CD14-positive monocyte (primary cell): Measurements from ENCODE around the gene APC2. TPM values are rescaled to one million over a fixed set of nuclear protein-coding genes. Genes with fewer than 3 reads are reported as not detected.

Source experiments
- DNase-seq, 3 donors: peaks; one replicate each; pipeline ENCODE4 v3.0.0-alpha.2; 2011 to 2022
- H2AFZ ChIP-seq: 2 replicates; pipeline ENCODE4 v1.6.0; 2012; ENCODE audit warnings: mild to moderate bottlenecking, low read depth, low read length, inconsistent platforms; ENCODE audit not compliant: insufficient read depth, poor library complexity, severe bottlenecking
- H3K27ac ChIP-seq, 2 donors: 1 replicate in 1 of 2; 2 replicates in 1 of 2; pipeline ENCODE4 v1.5.1; 2012 to 2013; ENCODE audit warnings: low read length in 2 of 2, control low read depth in 1 of 2, inconsistent platforms in 1 of 2, low read depth in 1 of 2, mild to moderate bottlenecking in 1 of 2
- H3K27me3 ChIP-seq, 2 donors: one replicate each; pipeline versions ENCODE4 v1.6.0 to v1.6.1; 2011 to 2013; ENCODE audit warnings: low read length in 2 of 2; ENCODE audit not compliant: control insufficient read depth in 2 of 2, insufficient read depth in 2 of 2
- H3K36me3 ChIP-seq, 2 donors: replicated peaks in 1 of 2; 1 replicate in 1 of 2; 2 replicates in 1 of 2; pipeline versions ENCODE4 v1.5.1 to v1.6.1; 2012 to 2013; ENCODE audit warnings: low read length in 2 of 2, control low read depth in 1 of 2, inconsistent platforms in 1 of 2, mild to moderate bottlenecking in 1 of 2; ENCODE audit not compliant: insufficient read depth in 2 of 2, control insufficient read depth in 1 of 2
- H3K4me1 ChIP-seq, 2 donors: 1 replicate in 1 of 2; 2 replicates in 1 of 2; pipeline versions ENCODE4 v1.5.1 to v1.6.1; 2012 to 2013; ENCODE audit warnings: low read length in 2 of 2, control low read depth in 1 of 2, inconsistent platforms in 1 of 2, mild to moderate bottlenecking in 1 of 2, moderate library complexity in 1 of 2; ENCODE audit not compliant: insufficient read depth in 2 of 2, control insufficient read depth in 1 of 2
- H3K4me2 ChIP-seq: replicated peaks from 2 replicates; pipeline ENCODE3; 2012; ENCODE audit warnings: low read length, moderate library complexity, mild to moderate bottlenecking; ENCODE audit not compliant: poor library complexity, severe bottlenecking; ENCODE audit errors: extremely low read depth
- H3K4me3 ChIP-seq, 3 experiments: fragments of 200-600 bp in 1 of 3; sonication (generic) in 1 of 3; replicated peaks in 1 of 3; 1 replicate in 2 of 3; 2 replicates in 1 of 3; pipeline ENCODE4 v1.5.1; 2011 to 2013; ENCODE audit warnings: low read length in 3 of 3, mild to moderate bottlenecking in 3 of 3, control low read depth in 2 of 3, low read depth in 2 of 3, inconsistent platforms in 1 of 3, moderate library complexity in 1 of 3
- H3K79me2 ChIP-seq: 2 replicates; pipeline ENCODE4 v1.6.0; 2012; ENCODE audit warnings: mild to moderate bottlenecking, control low read depth, inconsistent platforms, low read length, moderate library complexity; ENCODE audit not compliant: insufficient read depth
- H3K9ac ChIP-seq: 2 replicates; pipeline ENCODE4 v1.6.0; 2017; ENCODE audit warnings: low read length, mild to moderate bottlenecking; ENCODE audit not compliant: insufficient read depth, poor library complexity, severe bottlenecking
- H3K9me3 ChIP-seq, 2 donors: replicated peaks in 1 of 2; 1 replicate in 1 of 2; 2 replicates in 1 of 2; pipeline versions ENCODE4 v1.5.1 to v1.6.1; 2012 to 2013; ENCODE audit warnings: low read length in 2 of 2, control low read depth in 1 of 2; ENCODE audit not compliant: control insufficient read depth in 1 of 2, insufficient read depth in 1 of 2
- H4K20me1 ChIP-seq: 2 replicates; pipeline ENCODE4 v1.6.0; 2012; ENCODE audit warnings: mild to moderate bottlenecking, low read length, control low read depth, moderate library complexity; ENCODE audit not compliant: insufficient read depth
- H3K27ac Mint-ChIP-seq, 7 donors: one replicate each; pipeline ENCODE4 v1.8.0; 2020; ENCODE audit warnings: mild to moderate bottlenecking in 7 of 7, mixed read lengths in 7 of 7, moderate library complexity in 6 of 7, inconsistent platforms in 2 of 7
- H3K27me3 Mint-ChIP-seq, 3 donors: one replicate each; pipeline ENCODE4 v1.8.0; 2021 to 2022; ENCODE audit warnings: low read depth in 3 of 3, mild to moderate bottlenecking in 3 of 3, mixed read lengths in 3 of 3, moderate library complexity in 3 of 3, inconsistent platforms in 1 of 3
- H3K36me3 Mint-ChIP-seq, 2 donors: one replicate each; pipeline ENCODE4 v1.8.0; 2020; ENCODE audit warnings: mixed read lengths in 2 of 2, inconsistent platforms in 1 of 2, mild to moderate bottlenecking in 1 of 2
- H3K4me1 Mint-ChIP-seq: one replicate; pipeline ENCODE4 v1.8.0; 2020; ENCODE audit warnings: mild to moderate bottlenecking, mixed read lengths
- H3K4me3 Mint-ChIP-seq, 2 donors: one replicate each; pipeline ENCODE4 v1.8.0; 2020; ENCODE audit warnings: mild to moderate bottlenecking in 2 of 2, mixed read lengths in 2 of 2, moderate library complexity in 1 of 2
- H3K9me3 Mint-ChIP-seq, 7 donors: one replicate each; pipeline ENCODE4 v1.8.0; 2020 to 2022; ENCODE audit warnings: mixed read lengths in 7 of 7, mild to moderate bottlenecking in 6 of 7, moderate library complexity in 6 of 7, inconsistent platforms in 2 of 7
- CTCF ChIP-seq: fragments of 200-600 bp; IDR thresholded peaks from one replicate; pipeline ENCODE4 v1.8.0; 2022; ENCODE audit warnings: antibody characterized with exemption, mild to moderate bottlenecking
- WGBS: methylation state at CpG from one replicate; pipeline ENCODE4 v1.1.5; 2013; ENCODE audit warnings: missing lambda C conversion rate; ENCODE audit not compliant: insufficient coverage; 5-methylcytosine and 5-hydroxymethylcytosine counted together
- intact Hi-C, 2 donors: fragments of 100-400 bp; cut with micrococcal nuclease; formaldehyde crosslinking; loops; one replicate each; pipeline versions ENCODE4 v1.15.0 to v1.15.1; 2023
- polyA plus RNA-seq, 3 donors: library from polyadenylated mRNA; depleted of rRNA in 1 of 3; unstranded in 2 of 3; stranded (reverse) in 1 of 3; fragments of 300-500 nt in 2 of 3; fragments of >200 nt in 1 of 3; fragmentation: Illumina TruSeq in 2 of 3; gene quantifications; 1 replicate in 2 of 3; 2 replicates in 1 of 3; pipeline ENCODE4 v1.2.3, GENCODE V29; 2012 to 2021

Gene APC2
- polyA plus RNA-seq, 3 donors, result 0.04 TPM; not detected in 2

- Histone ChIP-seq H3K9me3 (no peaks in the 10 kb centered on the region), H4K20me1 (peaks cover 68% of the 10 kb centered on the region), H2AFZ (no peak overlapping the region), H3K27me3 (no peaks in the 10 kb centered on the region), H3K79me2 (peaks cover 76% of the 10 kb centered on the region), H3K4me3 (peak overlapping the region in 1 of 3 experiments; percentile 87), H3K27ac (peak overlapping the region in 1 of 2 donors; percentile 81), H3K36me3 (peaks cover 17 to 21% of the 10 kb centered on the region in 2 donors), H3K9ac (peak overlapping the region; percentile 15), H3K4me2 (peak overlapping the region; percentile 93), H3K4me1 (peaks cover 36 to 42% of the 10 kb centered on the region in 2 donors)
- Mint-ChIP-seq H3K27ac (peak overlapping the region in 6 of 7 donors; percentile 50 to 65 (median 61)), H3K4me1 (peaks cover 49% of the 10 kb centered on the region), H3K9me3 (no peaks in the 10 kb centered on the region), H3K4me3 (no peak overlapping the region), H3K36me3 (peaks cover 9 to 30% of the 10 kb centered on the region in 2 donors), H3K27me3 (peaks cover 0 to 2% (median 1%) of the 10 kb centered on the region in 3 donors)
- intact Hi-C loops, result no loop called here
- WGBS, result 79% methylated on average over 18 of the region's 23 CpGs
- no peak for DNase-seq
- TF ChIP-seq CTCF, result no peak
These were observed 39.7 kb upstream of the APC2 start for GRCh38 chr19:1410136-1410786.

DNA sequence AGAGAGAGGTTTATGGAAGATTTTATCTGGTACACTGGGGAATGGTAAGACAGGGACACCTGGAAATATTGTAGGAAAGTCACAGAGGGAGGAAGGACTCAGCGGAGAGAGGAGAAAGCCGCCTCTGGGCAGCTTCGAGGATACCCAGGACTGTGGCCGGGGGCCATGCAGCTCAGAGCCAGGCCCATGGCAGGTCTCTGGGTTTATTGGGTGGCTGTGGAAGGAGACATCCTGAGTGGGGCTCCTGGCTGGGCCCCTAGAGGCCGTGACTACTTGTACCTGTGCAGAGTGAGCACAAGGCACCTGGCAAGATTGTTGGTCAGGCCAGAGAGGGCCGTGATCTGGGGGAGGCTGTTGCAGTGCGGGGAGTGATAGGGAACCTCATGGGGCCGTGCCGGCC, 39.1 kb upstream of the APC2 start:
- peak overlapping the region in 6 of 7 donors; percentile 12 to 65 (median 61) for H3K27ac Mint-ChIP-seq
- no peak overlapping the region for H3K4me3 Mint-ChIP-seq
- no peak for DNase-seq
- no peak overlapping the region for H3K4me2 ChIP-seq
- peaks cover 73% of the 10 kb centered on the region for H4K20me1 ChIP-seq
- peaks cover 41 to 47% of the 10 kb centered on the region in 2 donors for H3K4me1 ChIP-seq
- H3K27me3 Mint-ChIP-seq, result peaks cover 0 to 2% (median 1%) of the 10 kb centered on the region in 3 donors
- WGBS, result 94% methylated on average over 7 of the region's 9 CpGs
- no peaks in the 10 kb centered on the region for H3K9me3 Mint-ChIP-seq
- peaks cover 9 to 31% of the 10 kb centered on the region in 2 donors for H3K36me3 Mint-ChIP-seq
- H3K27ac ChIP-seq, result peak overlapping the region; percentile 17 to 81
- H3K79me2 ChIP-seq, result peaks cover 82% of the 10 kb centered on the region
- no peak overlapping the region for H3K4me3 ChIP-seq
- no peak overlapping the region for H2AFZ ChIP-seq
- H3K4me1 Mint-ChIP-seq, result peaks cover 53% of the 10 kb centered on the region
- intact Hi-C loops, result no loop called here
- peaks cover 17 to 21% of the 10 kb centered on the region in 2 donors for H3K36me3 ChIP-seq
- TF ChIP-seq CTCF, result no peak
- no peak overlapping the region for H3K9ac ChIP-seq
- no peaks in the 10 kb centered on the region for H3K27me3 ChIP-seq
- H3K9me3 ChIP-seq, result no peaks in the 10 kb centered on the region
